ENCODE data around the gene PRKRIP1.
"Not testable (repeated sequence)": the region's sequence is repeated elsewhere in the genome, so short reads cannot be mapped to it uniquely, and the experiment has no call there.

PRKRIP1 gene

GRCh38 chr7:102432442-102433218 is 36.5 kb downstream of the PRKRIP1 start:
- no peak for DNase-seq

- DNase-seq = no peak
Measured at GRCh38 chr7:102433219-102434038, 37.3 kb downstream of the PRKRIP1 start, which contains the start of gene ORAI2. ORAI2 (plus strand) TSS chr7:102433575; CDS start chr7:102438957, 5,382 bp downstream.

- DNase-seq = no peak
Measured at GRCh38 chr7:102434039-102434486, 37.9 kb downstream of the PRKRIP1 start.

GRCh38 chr7:102436118-102436517 is 40.0 kb downstream of the PRKRIP1 start:
- peak in 1 of 2 experiments; percentile 68 for DNase-seq

- DNase-seq = no peak
Measured at GRCh38 chr7:102439963-102440795, 44.0 kb downstream of the PRKRIP1 start.

GRCh38 chr7:102444961-102445673 is 49.0 kb downstream of the PRKRIP1 start:
- DNase-seq = no peak

- no peak for DNase-seq
Measured at GRCh38 chr7:102445674-102446071, 49.5 kb downstream of the PRKRIP1 start.

- no peak for DNase-seq
Measured at GRCh38 chr7:102446387-102447156, 50.4 kb downstream of the PRKRIP1 start.

GRCh38 chr7:102447311-102447710 is 51.1 kb downstream of the PRKRIP1 start:
- no peak for DNase-seq

- no peak for DNase-seq
Measured at GRCh38 chr7:102449136-102449535, 53.0 kb downstream of the PRKRIP1 start.

GRCh38 chr7:102450242-102450641 is 54.1 kb downstream of the PRKRIP1 start:
- DNase-seq = peak; percentile 47 to 69

- no peak for DNase-seq
Measured at GRCh38 chr7:102451371-102452054, 55.4 kb downstream of the PRKRIP1 start.

- DNase-seq = no peak
Measured at GRCh38 chr7:102452451-102452850, 56.3 kb downstream of the PRKRIP1 start.

GRCh38 chr7:102453319-102453718 is 57.2 kb downstream of the PRKRIP1 start:
- peak; percentile 26 to 59 for DNase-seq

GRCh38 chr7:102454468-102454867 is 58.3 kb downstream of the PRKRIP1 start:
- peak in 1 of 2 experiments; percentile 10 for DNase-seq

GRCh38 chr7:102454932-102455331 is 58.8 kb downstream of the PRKRIP1 start:
- not testable (repeated sequence) for DNase-seq

GRCh38 chr7:102455596-102455995 is 59.4 kb downstream of the PRKRIP1 start:
- no peak for DNase-seq

GRCh38 chr7:102456327-102456726 is 60.2 kb downstream of the PRKRIP1 start:
- DNase-seq = no peak

GRCh38 chr7:102457352-102457924 is 61.3 kb downstream of the PRKRIP1 start:
- DNase-seq = no peak

GRCh38 chr7:102459221-102459844 is 63.2 kb downstream of the PRKRIP1 start:
- no peak for DNase-seq

All from cerebellar nuclear complex (tissue), 1 donor.